Suprapubic skin (tissue), 4 donors: ENCODE results near the gene TTC39A.

Experiments used
- CTCF ChIP-seq, 2 donors: fragments of 200-600 bp in 1 of 2; fragments of 450-650 bp in 1 of 2; sonication (generic) in 1 of 2; IDR thresholded peaks; one replicate each; pipeline ENCODE4 v1.5.1; 2016 to 2019; ENCODE audit warnings: antibody characterized with exemption in 2 of 2, mild to moderate bottlenecking in 1 of 2, moderate library complexity in 1 of 2
- POLR2A ChIP-seq, 2 donors: fragments of 450-650 bp; IDR thresholded peaks; one replicate each; pipeline ENCODE4 v1.6.1; 2017; ENCODE audit warnings: antibody characterized with exemption in 2 of 2, mild to moderate bottlenecking in 2 of 2, moderate library complexity in 2 of 2
- POLR2AphosphoS5 ChIP-seq, 3 donors: sonication (generic); formaldehyde crosslinking; IDR thresholded peaks; one replicate each; pipeline ENCODE4 v1.6.1; 2017; ENCODE audit warnings: antibody characterized with exemption in 3 of 3

- TF ChIP-seq CTCF (IDR thresholded peaks at IDR 0.05), result no peak
- no peak for TF ChIP-seq POLR2AphosphoS5 (IDR thresholded peaks at IDR 0.05)
- TF ChIP-seq POLR2A (IDR thresholded peaks at IDR 0.05), result no peak
Observed at GRCh38 chr1:51369171-51369570, 38.8 kb upstream of the TTC39A start.
